Measurements from ENCODE around the gene ZNF318.

ZNF318 gene

GRCh38 chr6:43299338-43300293 lies 69.8 kb downstream of the ZNF318 start:
- no peak for DNase-seq

- DNase-seq, result no peak
Observed at GRCh38 chr6:43298565-43299337, 70.7 kb downstream of the ZNF318 start.

GRCh38 chr6:43297644-43298564 lies 71.5 kb downstream of the ZNF318 start, which contains the start of gene SLC22A7:
SLC22A7 (plus strand) TSS chr6:43298260; CDS start chr6:43298359, 99 bp downstream.
- DNase-seq, result no peak

GRCh38 chr6:43296780-43297497 lies 72.5 kb downstream of the ZNF318 start:
- DNase-seq, result no peak

GRCh38 chr6:43295456-43295855 lies 74.0 kb downstream of the ZNF318 start:
- DNase-seq, result no peak

- no peak for DNase-seq
Observed at GRCh38 chr6:43294536-43294935, 74.9 kb downstream of the ZNF318 start.

GRCh38 chr6:43293698-43294097 lies 75.7 kb downstream of the ZNF318 start:
- no peak for DNase-seq

- peak; percentile 27 for DNase-seq
Observed at GRCh38 chr6:43292763-43293318, 76.6 kb downstream of the ZNF318 start.

GRCh38 chr6:43292341-43292740 lies 77.1 kb downstream of the ZNF318 start:
- DNase-seq, result peak; percentile 26

GRCh38 chr6:43291708-43292107 lies 77.7 kb downstream of the ZNF318 start:
- DNase-seq, result no peak

- peak; percentile 12 for DNase-seq
Observed at GRCh38 chr6:43290905-43291355, 78.5 kb downstream of the ZNF318 start.

GRCh38 chr6:43290339-43290904 lies 79.0 kb downstream of the ZNF318 start:
- no peak for DNase-seq

- DNase-seq, result peak; percentile 34
Observed at GRCh38 chr6:43287717-43288679, 81.4 kb downstream of the ZNF318 start.

GRCh38 chr6:43286980-43287716 lies 82.3 kb downstream of the ZNF318 start:
- no peak for DNase-seq

GRCh38 chr6:43286456-43286979 lies 82.9 kb downstream of the ZNF318 start:
- DNase-seq, result no peak

Measured in right forelimb (tissue), 1 donor.